ES-I3 (cell line): ENCODE results near the gene ING5.
"Not testable (repeated sequence)": the region's sequence is repeated elsewhere in the genome, so short reads cannot be mapped to it uniquely, and the experiment has no call there.

Experiments used
- H3K36me3 ChIP-seq: 2 replicates; pipeline ENCODE4 v1.6.1; 2013; ENCODE audit warnings: mild to moderate bottlenecking, low read length, control low read depth, moderate library complexity; ENCODE audit not compliant: insufficient read depth
- H3K4me1 ChIP-seq: 2 replicates; pipeline ENCODE4 v1.6.1; 2013; ENCODE audit warnings: mild to moderate bottlenecking, control low read depth, low read length; ENCODE audit not compliant: insufficient read depth
- H3K9ac ChIP-seq: 2 replicates; pipeline ENCODE4 v1.6.1; 2013; ENCODE audit warnings: low read depth, mild to moderate bottlenecking, low read length, moderate library complexity
- H3K9me3 ChIP-seq: 2 replicates; pipeline ENCODE4 v1.6.1; 2013; ENCODE audit warnings: mild to moderate bottlenecking, low read length, moderate library complexity; ENCODE audit not compliant: control insufficient read depth, insufficient read depth

The ING5 gene

DNA sequence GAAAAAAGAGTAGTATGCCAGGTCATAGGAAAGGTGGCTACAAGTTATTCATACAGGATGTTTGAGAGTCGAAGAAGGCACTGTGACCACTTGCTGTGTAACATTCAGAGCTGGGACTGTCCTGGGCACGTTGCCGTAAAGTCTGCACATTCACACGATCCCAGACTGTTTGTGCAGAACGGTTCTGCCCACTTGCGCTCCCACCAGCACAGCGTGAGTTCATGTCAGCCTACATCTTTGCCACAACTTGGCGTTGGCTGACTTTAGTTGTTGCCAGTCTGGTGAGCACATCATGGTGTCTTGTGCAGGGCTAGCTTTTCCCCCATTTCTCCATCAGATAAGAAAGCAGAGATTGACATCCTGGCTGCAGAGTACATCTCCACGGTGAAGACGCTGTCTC is 7.0 kb downstream of the ING5 start:
- Histone ChIP-seq H3K9ac (no peak overlapping the region), H3K4me1 (no peaks in the 10 kb centered on the region), H3K9me3 (no peaks in the 10 kb centered on the region; the same call in 1 of the 2 replicates), H3K36me3 (peaks cover 18% of the 10 kb centered on the region)

DNA sequence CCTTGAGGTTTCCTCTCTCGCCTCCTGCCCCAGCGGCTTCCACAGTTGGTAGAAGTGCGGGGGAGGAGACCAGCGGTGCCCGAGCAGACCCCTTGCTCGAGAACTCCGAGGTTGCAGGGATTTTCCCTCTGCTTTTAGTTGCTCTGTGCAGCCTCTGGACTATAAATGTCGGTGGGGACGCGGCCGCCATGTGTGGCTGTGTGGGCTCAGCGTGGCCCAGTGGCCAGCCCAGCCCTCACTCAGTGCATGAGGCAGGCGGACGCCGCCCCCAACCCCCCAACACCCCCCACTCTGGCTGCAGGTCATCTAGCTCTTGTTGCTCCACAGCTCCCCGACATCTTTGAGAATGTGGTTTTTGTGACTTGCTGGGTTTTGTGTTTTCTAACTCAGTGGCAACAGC is 17.3 kb downstream of the ING5 start:
- Histone ChIP-seq H3K4me1 (no peaks in the 10 kb centered on the region), H3K9ac (no peak overlapping the region), H3K9me3 (peaks cover under 1% of the 10 kb centered on the region; the same call in 1 of the 2 replicates), H3K36me3 (0 out of 2 replicates have a peak, but pooled peaks cover under 1% of the 10 kb centered on the region)

DNA sequence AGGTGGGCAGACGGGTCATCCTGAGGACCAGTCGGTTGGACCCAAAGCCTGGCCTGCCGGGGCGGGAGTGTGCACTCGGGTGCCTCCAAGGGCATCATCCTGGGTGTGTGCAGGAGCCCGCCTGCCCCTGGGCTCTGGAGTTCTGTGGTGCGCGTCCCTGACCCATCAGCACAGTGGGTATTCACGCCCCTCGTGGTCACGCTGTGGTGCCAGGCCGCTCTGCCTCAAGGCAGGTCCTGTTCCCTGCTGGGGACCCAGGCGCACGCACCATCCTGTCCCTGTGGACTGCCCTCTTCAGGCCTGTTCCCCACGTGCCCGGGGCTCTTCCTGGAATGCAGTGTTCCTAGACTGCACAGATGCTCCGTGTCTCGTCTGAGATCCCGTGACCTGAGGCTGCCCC is 18.3 kb downstream of the ING5 start:
- H3K9ac ChIP-seq, result no peak overlapping the region
- no peaks in the 10 kb centered on the region for H3K36me3 ChIP-seq
- H3K4me1 ChIP-seq, result no peaks in the 10 kb centered on the region
- H3K9me3 ChIP-seq, result no peaks in the 10 kb centered on the region

DNA sequence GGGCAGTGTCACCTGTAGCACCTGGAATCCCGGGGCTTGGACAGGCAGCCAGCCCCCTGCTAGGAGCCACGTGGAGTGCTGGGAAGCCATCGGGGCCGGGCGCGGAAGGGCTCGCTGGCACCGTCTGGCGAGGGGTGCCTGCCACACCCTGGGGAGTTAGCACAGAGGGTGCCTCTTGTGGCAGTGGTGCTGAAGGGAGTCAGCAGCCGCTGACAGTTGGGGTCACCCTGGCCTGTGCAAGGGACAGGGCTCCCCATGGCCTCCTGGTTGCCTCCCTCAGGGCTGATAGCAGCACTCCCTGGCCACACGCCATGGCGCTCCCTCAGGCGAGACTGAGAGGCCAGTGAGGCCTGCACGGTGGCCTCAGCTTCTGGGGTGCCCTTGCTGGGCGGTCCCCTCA is 18.7 kb downstream of the ING5 start:
- no peaks in the 10 kb centered on the region for H3K9me3 ChIP-seq
- no peaks in the 10 kb centered on the region for H3K36me3 ChIP-seq
- no peak overlapping the region for H3K9ac ChIP-seq
- H3K4me1 ChIP-seq, result no peaks in the 10 kb centered on the region

DNA sequence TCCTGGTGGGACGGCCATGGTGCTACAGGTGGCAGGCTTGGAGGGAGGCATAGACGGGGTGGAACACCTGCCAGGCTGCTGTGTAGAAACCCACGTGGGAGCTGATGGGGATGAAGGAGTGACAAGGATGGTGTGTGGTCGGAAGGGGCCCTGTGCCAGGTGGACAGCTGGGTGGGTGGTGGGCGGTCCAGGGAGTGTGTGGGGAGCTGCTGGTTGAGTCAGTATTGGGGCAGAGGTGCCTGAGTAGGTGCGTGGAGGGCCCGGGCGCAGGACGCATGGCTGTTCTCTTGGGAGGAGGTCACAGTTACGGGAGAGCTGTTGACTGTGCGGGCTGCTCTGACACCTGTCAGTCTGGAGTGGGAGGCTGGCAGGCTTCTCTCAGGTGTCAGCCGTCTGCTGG is 20.0 kb downstream of the ING5 start:
- Histone ChIP-seq H3K9ac (no peak overlapping the region), H3K36me3 (no peaks in the 10 kb centered on the region), H3K4me1 (no peaks in the 10 kb centered on the region), H3K9me3 (no peaks in the 10 kb centered on the region)

DNA sequence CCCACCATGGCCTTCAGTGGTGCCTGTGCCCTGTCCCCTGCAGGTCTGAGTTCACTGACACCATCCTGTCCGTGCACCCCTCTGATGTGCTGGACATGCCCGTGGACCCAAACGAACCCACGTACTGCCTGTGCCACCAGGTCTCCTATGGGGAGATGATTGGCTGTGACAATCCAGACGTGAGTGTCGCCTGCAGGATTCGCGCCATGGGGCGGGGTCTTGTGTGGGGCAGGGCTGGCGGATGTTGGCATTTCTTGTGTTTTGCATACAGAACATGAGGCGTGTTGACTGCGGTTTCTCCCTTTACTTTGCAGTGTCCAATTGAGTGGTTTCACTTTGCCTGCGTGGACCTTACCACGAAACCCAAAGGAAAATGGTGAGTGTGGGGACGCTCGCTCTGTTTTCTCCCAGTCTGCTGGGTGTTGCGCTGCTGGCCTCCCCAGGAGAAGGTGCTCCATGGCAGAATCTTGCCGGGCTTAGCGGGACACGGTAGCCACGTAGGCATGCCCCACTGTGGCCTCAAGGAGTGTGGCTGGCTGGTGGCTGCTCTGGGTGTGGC is 21.1 kb downstream of the ING5 start:
- Histone ChIP-seq H3K9ac (no peak overlapping the region), H3K36me3 (no peaks in the 10 kb centered on the region), H3K4me1 (no peaks in the 10 kb centered on the region), H3K9me3 (no peaks in the 10 kb centered on the region)

DNA sequence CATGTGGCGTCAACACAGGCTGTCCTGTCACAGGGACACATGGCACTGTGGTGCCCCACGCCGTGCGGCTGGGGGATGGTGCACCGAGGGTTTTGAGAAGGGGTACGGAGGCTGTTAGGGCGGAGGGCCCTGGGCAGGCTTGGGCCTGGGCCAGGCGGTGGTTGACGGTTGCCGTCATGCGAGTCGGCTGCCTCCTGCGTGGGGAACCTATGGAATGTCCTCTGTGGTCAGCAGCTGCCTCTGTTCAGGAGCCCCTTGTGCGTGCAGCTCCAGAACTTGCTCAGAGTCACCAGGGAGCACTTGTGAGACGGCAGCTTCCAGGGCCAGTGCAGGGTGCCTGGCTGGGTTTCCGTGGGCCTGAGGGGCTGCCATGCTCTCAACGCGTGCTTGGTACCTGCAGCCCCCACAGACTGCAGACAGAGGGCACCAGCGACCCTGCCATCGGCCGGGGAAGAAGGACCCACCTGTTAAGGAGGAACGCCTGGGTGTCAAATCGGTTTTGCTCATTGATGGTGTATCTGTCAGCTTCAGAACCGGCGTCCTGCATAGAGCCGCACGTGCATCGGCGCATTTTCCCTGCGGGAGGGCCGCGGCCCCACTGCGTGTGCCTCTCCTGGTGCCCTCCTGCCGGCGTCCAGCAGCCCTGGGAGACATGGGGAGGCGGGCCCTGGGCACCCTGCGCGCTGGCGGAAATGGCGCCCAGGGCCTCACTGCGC is 22.6 kb downstream of the ING5 start:
- Histone ChIP-seq H3K4me1 (no peaks in the 10 kb centered on the region), H3K9me3 (no peaks in the 10 kb centered on the region), H3K36me3 (no peaks in the 10 kb centered on the region)

DNA sequence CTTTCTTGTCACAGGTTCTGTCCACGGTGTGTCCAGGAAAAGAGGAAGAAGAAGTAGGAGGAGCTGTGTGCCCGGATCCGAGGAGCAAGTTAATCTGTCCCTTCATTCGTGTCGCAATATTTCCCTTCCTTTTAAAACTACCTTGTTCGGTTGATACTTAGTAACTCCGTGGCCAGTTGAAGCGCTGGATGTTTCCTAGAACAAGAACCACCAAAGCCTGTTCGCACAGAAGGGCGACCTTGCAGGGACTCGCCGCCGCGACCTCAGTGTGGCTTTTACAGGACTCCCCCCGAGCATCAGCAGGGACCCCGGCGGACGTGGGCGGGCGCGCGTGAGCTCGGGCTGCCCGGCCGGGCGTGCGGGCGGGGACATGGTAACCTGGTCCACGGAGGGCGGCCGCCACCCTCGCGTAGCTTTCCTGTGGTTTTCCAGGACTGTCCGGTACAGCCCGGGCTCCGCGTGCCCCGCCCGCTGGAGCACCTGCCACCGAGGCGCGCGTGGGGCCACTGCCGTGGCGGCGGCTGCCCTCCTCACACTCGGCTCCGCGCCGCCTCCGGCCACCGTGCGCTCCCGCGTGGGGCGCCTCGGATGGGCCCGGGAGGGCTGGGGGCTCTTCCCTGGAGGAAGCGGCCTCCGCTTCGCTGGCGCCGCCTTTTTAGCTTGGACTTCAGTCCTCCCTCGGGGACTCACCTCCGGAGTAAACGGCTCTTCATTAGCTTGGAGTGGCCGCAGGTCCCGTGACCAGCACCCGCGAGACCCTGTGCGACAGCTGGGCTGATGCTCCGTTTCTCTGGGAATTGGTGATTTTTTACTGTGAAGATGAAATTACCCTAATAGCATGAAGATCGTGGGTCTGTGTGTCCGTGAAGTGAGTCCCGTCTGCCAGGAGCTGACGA is 23.4 kb downstream of the ING5 start:
- H3K36me3 ChIP-seq, result no peaks in the 10 kb centered on the region
- no peaks in the 10 kb centered on the region for H3K9me3 ChIP-seq
- H3K4me1 ChIP-seq, result no peaks in the 10 kb centered on the region
- H3K9ac ChIP-seq, result no peak overlapping the region

More for the DNA sequence above, 22.6 kb downstream of the ING5 start:
- no peak overlapping the region for H3K9ac ChIP-seq

DNA sequence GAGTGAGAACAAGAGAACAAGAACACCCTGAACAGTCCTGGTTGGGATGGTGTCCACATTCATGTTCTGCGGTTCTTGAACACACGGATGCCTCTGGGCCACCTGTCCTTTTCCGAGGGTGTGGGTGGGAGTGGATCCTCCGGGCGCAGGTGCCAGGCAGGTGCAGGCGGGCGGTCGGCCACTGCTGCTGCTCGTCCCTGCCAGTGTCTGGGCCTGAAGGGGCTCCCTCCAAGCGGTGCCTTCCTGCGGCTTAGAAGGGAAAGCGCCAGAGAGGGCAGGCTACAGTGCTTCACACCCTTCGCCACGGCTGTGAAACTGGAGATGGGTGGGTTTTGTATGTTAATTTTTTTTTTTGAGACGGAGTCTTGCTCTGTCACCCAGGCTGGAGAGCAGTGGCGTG is 24.6 kb downstream of the ING5 start:
- H3K4me1 ChIP-seq, result no peaks in the 10 kb centered on the region
- no peaks in the 10 kb centered on the region for H3K36me3 ChIP-seq
- no peaks in the 10 kb centered on the region for H3K9me3 ChIP-seq
- H3K9ac ChIP-seq, result no peak overlapping the region

DNA sequence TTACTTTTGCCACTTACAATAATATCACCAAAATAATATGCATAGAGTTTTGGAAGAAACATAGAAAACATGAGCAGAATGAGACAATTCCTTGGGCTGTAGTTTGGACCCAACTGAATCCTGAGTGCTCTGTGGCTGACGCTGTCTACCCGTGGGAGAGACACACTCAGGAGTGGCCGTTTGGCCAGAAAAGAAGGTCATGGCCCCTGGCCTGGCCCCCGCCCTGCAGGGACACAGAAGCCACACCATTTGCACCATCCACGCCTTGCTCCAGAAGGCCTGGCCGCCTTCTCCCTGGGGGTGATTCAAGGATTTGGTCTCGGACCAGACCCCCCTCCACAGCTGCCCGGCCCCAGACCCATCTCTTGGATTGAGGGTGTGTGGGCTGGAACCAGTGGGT is 26.2 kb downstream of the ING5 start:
- Histone ChIP-seq H3K36me3 (no peaks in the 10 kb centered on the region), H3K9me3 (no peaks in the 10 kb centered on the region), H3K9ac (no peak overlapping the region), H3K4me1 (no peaks in the 10 kb centered on the region)

DNA sequence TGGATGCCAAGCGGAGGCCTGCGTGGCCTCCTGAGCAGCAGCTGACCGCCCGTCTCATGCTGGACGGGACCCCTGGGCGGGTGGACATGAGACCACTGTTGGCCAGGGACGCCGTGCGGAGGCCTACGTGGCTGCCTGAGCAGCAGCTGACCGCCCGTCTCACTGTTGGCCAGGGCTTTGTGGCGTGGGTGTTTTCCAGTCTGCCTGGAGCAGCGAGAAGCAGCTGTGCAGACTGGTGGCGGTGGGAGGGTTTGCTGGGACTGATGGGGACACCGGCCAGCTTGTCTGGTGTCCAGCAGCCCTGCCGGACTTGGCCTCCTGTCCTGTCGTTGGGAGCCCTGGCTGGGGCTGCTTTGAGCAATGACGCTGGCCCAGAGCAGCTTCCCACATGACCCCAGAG is 26.8 kb downstream of the ING5 start:
- no peaks in the 10 kb centered on the region for H3K9me3 ChIP-seq
- no peak overlapping the region for H3K9ac ChIP-seq
- H3K36me3 ChIP-seq, result no peaks in the 10 kb centered on the region
- no peaks in the 10 kb centered on the region for H3K4me1 ChIP-seq

DNA sequence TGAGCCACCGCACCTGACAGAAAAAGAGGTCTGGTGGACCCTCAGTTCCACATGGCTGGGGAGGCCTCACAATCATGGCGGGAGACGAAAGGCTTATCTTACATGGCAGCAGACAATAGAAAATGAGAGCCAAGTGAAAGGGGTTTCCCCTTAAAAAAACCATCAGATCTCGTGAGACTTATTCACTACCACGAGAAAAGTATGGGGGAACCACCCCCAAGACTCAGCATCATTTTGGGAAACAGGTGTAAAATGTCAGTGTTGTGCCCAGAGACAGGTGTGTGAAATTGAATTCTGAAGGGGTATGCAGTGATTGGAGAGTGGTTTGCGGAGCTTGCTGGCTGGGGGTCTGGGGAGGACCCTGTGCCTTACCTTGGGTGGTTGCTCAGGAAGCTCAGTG is 28.0 kb downstream of the ING5 start:
- no peaks in the 10 kb centered on the region for H3K4me1 ChIP-seq
- no peak overlapping the region for H3K9ac ChIP-seq
- H3K36me3 ChIP-seq, result no peaks in the 10 kb centered on the region
- no peaks in the 10 kb centered on the region for H3K9me3 ChIP-seq

DNA sequence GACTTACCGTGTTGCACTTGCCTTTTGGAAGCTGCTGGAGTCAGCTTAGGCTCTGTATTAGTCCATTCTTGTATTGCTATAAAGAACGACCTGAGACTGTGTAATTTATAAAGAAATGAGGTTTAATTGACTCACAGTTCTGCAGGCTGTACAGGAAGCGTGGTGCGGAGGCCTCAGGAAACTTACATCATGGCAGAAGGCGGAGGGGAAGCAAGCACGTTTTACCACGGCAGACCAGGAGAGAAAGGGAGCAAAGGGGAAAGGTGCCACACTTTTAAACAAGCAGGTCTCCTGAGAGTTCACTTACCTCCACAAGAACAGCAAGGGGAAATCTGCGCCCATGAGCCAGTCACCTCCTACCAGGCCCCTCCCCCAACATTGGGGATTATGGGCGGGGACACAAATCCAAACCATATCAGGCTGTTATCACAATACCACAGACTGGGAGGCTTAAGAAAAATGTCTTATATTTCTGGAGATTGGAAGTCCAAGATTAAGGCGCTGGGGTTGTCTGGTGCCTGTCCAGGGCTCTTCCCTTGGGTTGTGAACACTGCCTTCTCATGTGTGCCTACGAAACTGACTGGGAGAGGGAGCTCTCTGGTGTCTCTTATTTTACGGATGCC is 28.9 kb downstream of the ING5 start:
- no peak overlapping the region for H3K9ac ChIP-seq
- no peaks in the 10 kb centered on the region for H3K36me3 ChIP-seq
- H3K9me3 ChIP-seq, result no peaks in the 10 kb centered on the region
- no peaks in the 10 kb centered on the region for H3K4me1 ChIP-seq

DNA sequence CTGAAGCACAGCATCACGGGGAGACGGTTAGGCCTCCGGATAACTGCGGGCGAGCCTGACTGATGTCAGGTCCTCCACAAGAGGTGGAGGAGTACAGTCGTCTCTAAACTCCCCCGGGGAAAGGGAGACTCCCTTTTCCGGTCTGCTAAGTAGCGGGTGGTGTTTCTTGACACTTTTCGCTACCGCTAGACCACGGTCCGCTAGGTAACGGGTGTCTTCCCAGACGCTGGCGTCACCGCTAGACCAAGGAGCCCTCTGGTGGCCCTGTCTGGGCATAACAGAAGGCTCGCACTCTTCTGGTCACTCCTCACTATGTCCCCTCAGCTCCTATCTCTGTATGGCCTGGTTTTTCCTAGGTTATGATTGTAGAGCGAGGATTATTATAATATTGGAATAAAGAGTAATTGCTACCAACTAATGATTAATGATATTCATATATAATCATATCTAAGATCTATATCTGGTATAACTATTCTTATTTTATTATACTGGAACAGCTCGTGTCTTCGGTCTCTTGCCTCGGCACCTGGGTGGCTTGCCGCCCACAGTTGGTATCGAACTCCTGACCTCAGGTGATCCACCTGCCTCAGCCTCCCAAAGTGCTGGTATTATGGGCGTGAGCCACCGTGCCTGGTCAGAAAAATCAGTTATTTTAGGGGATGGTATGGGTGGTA is 30.8 kb downstream of the ING5 start:
- not testable (repeated sequence) for H3K36me3 ChIP-seq, H3K9me3 ChIP-seq, H3K4me1 ChIP-seq, H3K9ac ChIP-seq
